GM12865 (cell line): ENCODE measurements around the gene PCBD1.

Experiments
- DNase-seq: peaks from one replicate; pipeline ENCODE4 v3.0.0; 2010; ENCODE audit warnings: low read depth
- H3K4me3 ChIP-seq: 2 replicates; pipeline ENCODE4 v1.5.1; 2011; ENCODE audit warnings: mild to moderate bottlenecking, low read depth, low read length, control low read depth
- TF ChIP-seq, protein P1 (sequence below): IDR thresholded peaks from 2 replicates; pipeline ENCODE4 v1.5.1; 2011; ENCODE audit warnings: low read length, control low read depth, low read depth, inconsistent platforms; ENCODE audit not compliant: insufficient read depth; ENCODE audit errors: missing control alignments

The PCBD1 gene

DNA sequence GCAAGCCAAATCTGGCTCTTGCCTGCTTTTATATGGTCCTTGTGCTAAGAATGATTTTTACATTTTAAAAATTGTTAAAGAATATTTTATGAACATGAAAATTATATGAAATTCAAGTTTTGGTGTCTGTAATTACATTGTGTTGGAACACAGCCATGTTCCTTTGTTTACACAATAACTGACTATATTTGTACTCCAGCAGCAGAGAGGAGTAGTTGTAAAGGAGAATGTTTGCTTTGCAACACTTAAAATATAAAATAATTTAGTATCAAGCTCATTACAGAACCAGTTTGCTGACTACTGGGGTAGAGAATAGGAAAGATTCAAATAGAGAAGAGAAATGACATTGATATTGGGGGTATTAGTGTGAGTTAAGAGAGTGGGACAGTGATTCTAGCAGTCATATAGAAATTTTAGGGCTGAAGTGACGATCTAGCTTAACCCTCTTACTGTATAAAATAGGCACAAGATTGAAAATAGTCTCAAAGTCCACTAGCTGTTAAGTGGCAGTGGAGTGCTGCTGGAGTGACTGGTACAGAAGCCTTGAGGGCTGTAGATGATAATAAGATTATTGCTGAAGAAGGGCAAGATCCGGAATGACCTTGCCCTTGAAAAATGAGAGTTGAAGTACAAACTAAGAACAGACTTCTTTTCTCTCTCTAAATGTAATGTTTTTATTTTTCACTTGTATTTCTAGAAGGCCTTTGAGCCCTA, 44.4 kb downstream of the PCBD1 start:
- TF ChIP-seq, protein P1, sequence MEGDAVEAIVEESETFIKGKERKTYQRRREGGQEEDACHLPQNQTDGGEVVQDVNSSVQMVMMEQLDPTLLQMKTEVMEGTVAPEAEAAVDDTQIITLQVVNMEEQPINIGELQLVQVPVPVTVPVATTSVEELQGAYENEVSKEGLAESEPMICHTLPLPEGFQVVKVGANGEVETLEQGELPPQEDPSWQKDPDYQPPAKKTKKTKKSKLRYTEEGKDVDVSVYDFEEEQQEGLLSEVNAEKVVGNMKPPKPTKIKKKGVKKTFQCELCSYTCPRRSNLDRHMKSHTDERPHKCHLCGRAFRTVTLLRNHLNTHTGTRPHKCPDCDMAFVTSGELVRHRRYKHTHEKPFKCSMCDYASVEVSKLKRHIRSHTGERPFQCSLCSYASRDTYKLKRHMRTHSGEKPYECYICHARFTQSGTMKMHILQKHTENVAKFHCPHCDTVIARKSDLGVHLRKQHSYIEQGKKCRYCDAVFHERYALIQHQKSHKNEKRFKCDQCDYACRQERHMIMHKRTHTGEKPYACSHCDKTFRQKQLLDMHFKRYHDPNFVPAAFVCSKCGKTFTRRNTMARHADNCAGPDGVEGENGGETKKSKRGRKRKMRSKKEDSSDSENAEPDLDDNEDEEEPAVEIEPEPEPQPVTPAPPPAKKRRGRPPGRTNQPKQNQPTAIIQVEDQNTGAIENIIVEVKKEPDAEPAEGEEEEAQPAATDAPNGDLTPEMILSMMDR, result no peak
- no peak for DNase-seq
- no peak overlapping the region for H3K4me3 ChIP-seq

DNA sequence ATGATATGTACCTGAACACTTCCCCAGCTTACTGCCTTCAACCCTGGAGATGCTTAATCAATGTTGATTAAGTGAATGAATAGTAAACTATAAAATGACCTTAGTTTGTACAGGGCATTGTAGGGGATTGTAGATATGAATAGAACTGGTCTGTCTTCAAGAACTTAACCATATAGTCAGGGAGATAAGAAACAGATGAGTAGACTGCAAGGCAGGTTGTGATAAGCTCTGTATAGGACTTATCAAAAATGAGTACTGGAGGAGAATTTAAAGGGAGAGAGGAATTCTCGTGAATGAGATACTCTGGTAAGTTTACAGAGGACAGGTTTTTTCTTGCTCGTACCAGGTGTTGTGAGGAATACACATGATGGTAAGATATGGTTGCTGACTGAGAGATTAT, 45.0 kb downstream of the PCBD1 start:
- DNase-seq, result no peak
- H3K4me3 ChIP-seq, result no peak overlapping the region
- TF ChIP-seq, protein P1, result no peak

DNA sequence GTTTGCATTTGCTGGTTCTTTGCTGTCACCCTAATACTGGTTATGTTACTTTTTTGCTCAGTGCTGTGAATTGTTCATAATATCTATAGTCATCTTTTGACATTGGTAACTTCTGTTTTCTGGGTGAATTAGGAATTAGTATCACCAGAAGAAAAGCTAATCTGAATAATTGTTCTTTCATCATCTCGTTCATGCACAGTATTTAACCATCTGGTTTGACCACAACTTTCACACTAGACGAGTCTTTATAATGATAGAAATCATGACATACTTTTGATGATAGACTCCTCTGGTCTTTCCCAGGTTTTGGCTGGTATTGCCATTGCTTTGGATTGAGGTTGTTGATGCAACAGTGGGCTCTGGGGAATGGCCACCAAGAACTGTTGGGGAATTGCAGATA, 47.5 kb downstream of the PCBD1 start:
- TF ChIP-seq, protein P1, result no peak
- H3K4me3 ChIP-seq, result no peak overlapping the region
- no peak for DNase-seq

DNA sequence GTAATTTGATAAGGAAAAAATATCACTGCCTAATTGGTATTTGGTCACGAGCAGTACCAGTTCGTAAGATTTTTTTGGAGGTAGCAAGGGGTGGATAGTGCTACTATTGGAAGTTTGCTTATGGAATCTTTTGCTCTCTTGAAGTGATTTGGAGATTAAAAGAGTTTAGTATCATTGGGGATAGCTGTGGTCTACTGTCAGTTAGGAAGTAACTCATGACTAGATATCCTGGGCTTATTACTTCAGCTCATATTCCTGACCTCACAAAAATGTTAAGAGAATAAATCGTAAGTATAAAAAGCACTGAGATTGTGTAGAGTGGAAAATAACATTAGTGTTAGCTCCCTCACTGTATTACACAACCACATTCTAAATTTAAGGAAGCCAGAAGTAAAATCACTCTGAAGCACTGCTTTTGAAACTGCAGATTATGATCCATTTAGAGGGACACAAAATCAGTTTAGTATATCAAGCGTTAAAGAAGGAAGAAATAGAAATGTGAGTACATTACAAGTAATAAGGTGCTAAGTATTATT, 50.0 kb downstream of the PCBD1 start:
- TF ChIP-seq, protein P1, result no peak
- no peak for DNase-seq
- no peak overlapping the region for H3K4me3 ChIP-seq

DNA sequence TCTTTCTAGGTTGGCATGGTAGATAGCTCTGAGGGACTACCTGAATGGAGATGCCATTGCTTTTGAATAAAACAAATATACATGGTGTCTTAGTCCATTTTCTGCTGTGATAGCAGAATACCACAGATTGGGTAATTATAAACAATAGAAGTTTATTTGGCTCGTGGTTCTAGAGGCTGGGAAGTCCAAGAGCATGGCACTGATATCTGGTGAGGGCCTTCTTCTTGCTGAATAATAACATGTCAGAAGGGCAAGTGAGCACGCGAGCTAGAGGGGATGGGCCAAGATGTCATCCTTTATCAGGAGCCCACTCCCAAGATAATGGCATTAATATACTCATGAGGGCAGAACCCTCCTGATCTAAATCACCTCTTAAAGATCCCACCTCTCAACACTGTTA, 50.7 kb downstream of the PCBD1 start:
- DNase-seq, result no peak
- TF ChIP-seq, protein P1, result no peak

DNA sequence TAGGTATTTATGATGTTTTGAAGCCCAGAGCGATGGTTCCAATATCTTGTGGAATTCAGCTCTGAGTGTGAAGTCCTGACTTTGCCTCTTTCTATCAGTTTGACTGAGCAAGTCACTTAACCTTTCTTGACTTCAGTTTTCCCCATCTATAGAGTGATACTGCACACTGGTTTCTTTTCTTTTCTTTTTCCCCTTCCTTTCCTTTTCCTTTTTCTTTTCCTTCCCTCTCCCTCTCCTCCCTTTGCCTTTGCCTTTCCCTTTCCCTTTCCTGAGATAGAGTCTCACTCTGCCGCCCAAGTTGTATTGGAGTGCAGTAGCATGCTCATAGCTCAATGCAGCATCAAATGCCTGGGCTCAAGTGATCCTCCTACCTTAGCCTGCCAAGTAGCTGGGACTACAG, 52.0 kb downstream of the PCBD1 start:
- TF ChIP-seq, protein P1, result no peak
- DNase-seq, result no peak
- H3K4me3 ChIP-seq, result no peak overlapping the region

More for the DNA sequence above, 50.7 kb downstream of the PCBD1 start:
- no peak overlapping the region for H3K4me3 ChIP-seq

DNA sequence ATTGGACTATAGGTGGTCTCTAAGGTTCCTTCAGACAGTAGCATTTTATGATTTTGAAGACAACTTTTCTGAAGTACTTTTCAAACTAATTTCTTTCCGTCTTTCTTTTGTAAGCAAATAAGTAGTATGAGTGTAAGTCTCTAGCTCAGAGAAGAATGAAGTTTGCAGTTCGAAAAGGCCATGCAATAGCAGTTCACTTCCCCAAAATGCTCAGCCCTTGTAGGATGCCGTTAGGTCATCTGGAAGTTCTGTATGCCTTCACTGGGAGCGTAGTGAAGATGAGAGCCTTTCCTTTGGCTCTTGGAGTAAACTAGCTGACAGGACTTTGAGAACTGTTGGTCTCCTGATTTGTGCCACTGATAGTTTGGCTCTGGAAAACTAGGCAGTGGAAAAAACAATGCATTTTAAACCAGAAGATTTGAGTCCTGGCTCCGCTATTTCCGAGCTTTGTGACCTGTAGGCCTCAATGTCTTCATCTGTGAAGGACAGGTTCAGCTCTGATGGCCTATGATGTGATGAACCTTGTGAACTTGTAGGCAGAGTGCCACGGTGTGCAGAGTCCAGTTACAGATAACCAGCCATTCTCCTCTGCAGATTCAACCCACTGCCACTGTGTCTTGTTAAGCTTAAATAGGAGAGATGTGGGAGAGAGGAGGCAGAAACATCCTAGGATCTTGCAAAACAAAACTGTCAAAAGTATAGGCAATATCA, 53.8 kb downstream of the PCBD1 start:
- H3K4me3 ChIP-seq, result no peak overlapping the region
- TF ChIP-seq, protein P1, result no peak
- no peak for DNase-seq
